Uterus (tissue), 2 donors: ENCODE results near the gene CADM2.

Source experiments
- CTCF ChIP-seq, 4 experiments: fragments of 200-600 bp in 2 of 4; fragments of 450-650 bp in 2 of 4; sonication (generic) in 2 of 4; IDR thresholded peaks; one replicate each; pipeline ENCODE4 v1.5.1; 2016 to 2019; ENCODE audit warnings: antibody characterized with exemption in 4 of 4, mild to moderate bottlenecking in 2 of 4, moderate library complexity in 1 of 4
- POLR2A ChIP-seq, 2 donors: fragments of 450-650 bp; IDR thresholded peaks; one replicate each; pipeline ENCODE4 v1.6.1; 2016; ENCODE audit warnings: antibody characterized with exemption in 2 of 2, mild to moderate bottlenecking in 1 of 2, moderate library complexity in 1 of 2

DNA sequence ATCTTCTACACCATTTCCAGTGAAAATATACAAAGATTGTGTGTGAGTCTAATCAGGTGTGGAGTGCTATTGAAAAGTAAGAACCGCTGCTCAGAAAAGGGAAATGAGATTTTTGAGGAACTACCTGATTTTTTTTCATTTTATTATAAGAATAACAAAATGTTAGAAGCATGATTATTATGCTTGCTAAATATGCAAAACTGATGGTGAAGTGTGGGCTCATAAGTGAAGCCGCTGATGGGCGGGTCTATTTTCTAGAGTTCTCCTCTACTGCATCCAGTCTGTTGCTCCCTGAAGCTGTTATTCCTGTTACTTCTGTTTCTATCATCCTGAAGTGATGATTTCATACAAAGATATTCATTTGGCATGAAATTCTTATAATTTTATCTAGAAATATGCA, 612.0 kb downstream of the CADM2 start:
- TF ChIP-seq CTCF (IDR thresholded peaks at IDR 0.05), result no peak
- TF ChIP-seq POLR2A (IDR thresholded peaks at IDR 0.05), result no peak
